HG03103 (cell line): ENCODE data around the gene SNAPC4.
"Not testable (repeated sequence)": the region's sequence is repeated elsewhere in the genome, so short reads cannot be mapped to it uniquely, and the experiment has no call there.

Experiments
- ATAC-seq: cut with Tn5 transposase; IDR thresholded peaks from one replicate; pipeline ENCODE4 v1.9.1; 2021; ENCODE audit warnings: low read depth; ENCODE audit not compliant: unreplicated experiment

The SNAPC4 gene

DNA sequence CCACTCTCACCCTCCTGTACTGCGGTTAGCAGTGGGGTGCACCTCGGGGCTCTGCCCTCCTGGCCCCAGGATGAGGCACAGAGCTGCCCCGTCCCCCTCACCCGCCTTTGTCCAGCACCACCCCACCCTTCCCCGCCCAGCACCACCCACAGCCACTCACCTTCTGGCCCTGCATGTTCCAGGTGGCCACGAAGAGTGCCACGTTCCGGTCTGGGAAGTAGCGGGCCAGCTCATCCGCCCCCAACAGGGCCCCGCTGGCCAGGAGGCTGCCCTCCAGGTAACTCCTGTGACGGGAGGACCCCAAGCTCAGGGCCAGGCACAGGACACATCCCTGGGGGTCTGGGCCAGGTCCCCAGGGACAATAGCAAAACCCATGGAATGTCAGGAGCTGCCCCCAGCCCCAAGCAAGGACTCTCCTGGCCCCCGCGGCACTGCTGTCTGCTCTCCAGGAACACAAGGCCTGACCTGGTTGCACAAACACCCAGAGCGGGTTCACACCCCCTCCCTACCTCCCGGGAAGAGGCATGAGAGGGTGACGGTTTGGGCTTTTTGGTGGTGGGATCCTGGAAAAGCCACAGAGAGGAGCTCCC is 34.7 kb upstream of the SNAPC4 start:
- ATAC-seq = no peak

GRCh38 chr9:136433849-136434579 is 34.0 kb upstream of the SNAPC4 start:
- ATAC-seq = no peak

GRCh38 chr9:136433043-136433715 is 33.2 kb upstream of the SNAPC4 start:
- ATAC-seq = no peak

GRCh38 chr9:136432591-136432990 is 32.6 kb upstream of the SNAPC4 start:
- ATAC-seq = no peak

GRCh38 chr9:136431782-136432350 is 31.9 kb upstream of the SNAPC4 start:
- no peak for ATAC-seq

GRCh38 chr9:136430588-136431234 is 30.7 kb upstream of the SNAPC4 start:
- no peak for ATAC-seq

DNA sequence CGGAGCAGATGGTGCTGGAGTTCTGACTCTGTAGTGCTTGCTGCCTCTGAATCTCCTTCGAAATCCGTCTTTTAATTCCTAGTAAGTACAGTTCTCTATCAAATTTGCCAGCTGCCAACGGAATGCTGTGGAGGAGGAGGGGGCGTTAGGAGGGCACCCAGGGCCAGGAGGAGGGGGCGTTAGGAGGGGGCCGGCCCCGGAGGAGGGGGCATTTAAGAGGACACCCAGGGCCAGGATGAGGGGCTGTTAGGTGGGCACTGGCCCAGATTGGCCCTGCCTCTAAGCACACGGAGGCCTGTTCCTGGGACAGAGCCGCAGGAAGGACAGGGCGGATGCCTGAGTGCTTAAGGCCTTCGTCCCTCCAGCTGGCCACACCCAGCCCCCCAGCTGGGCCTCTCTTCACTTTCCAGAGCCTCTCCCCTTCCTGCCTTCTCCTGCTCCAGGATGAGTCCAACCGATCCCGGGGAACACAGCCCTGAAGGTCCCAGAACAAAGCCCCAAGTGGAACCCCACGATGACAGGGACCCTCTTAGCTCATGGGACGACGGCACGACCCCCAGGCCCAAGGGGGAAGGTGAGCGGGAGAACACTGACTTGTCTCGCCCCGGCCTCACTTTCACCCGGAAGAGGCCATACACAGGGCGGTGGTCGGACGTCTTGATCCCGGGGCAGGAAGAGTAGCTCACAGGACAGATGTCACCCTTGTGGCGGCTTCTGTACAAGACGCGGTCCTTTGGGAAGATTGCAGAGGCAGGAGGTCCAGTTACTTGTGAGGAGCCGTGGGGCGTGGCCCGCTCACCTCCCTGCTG is 29.9 kb upstream of the SNAPC4 start:
- no peak for ATAC-seq

DNA sequence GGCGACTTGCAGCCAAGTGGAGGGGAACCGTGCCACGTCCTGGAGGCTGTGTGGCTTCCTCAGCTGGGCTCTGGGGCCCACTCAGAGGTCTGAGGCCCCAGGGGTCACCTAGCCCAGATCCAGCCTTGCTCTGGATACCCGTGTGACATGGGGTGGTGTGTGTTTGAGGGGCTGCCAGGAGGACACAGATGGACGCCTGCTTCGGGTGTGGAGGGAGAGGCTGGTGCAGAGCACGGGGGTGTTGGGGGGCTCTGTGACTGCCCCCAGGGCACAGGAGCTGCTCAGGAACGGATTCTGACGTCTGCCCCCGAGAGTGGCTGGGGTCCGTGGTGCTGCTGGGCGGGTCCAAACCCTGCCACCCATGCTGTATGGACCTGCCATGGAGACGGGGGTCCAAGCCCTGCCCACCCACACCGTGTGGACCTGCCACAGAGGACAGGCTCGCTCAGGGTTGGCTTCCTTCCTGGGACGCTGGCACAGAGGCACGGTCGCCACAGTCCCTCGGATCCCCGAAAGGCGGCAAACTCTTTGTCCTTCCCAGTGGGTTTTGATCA is 29.2 kb upstream of the SNAPC4 start:
- ATAC-seq = no peak

DNA sequence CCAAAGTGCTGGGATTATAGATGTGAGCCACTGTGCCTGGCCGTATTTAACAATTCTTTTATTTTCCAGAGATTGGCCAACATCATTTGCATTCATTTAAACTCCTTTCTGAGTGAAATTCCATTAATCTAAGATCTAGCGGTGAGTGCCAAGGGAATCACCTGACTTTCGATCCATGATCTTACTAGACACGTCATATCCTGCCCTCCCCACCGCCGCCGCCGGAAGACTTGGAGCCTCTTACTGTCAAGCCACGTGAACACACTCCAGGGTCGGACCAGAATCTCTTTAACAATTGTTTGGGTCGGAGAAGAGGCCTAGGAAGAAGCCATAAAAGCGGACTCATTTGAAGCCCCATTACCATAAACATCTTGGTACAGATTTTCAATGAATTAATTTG is 26.8 kb upstream of the SNAPC4 start:
- no peak for ATAC-seq

GRCh38 chr9:136425367-136425766 is 25.4 kb upstream of the SNAPC4 start:
- not testable (repeated sequence) for ATAC-seq

DNA sequence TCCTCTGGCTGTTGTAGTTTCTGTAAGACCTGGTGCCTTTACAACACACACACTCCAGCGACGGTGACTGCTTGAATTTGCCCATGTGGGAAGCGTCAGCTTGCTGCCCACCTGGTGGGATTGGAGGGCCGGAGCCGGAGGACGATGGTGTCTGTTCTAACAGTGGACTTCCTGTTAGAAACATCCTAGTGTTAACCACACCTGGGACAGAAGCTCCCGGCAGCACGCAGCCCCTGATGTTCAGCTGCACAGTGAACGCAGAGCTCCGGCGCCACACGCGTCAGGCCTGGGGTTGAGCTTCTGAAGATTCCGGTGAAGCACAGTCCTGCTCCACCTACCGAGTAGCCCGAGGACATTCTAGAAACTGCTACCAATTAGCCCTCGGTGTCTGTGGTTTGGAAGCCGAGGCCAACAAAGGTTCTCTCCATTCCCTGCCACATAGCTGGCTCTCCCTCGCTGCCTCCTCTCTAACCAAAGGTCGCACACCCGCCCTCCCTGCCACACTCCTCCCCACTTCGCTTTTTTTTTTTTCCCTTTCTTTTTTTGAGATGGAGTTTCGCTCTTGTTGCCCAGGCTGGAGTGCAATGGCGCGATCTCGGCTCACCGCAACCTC is 24.9 kb upstream of the SNAPC4 start:
- ATAC-seq = no peak

GRCh38 chr9:136423432-136424146 is 23.6 kb upstream of the SNAPC4 start:
- no peak for ATAC-seq

DNA sequence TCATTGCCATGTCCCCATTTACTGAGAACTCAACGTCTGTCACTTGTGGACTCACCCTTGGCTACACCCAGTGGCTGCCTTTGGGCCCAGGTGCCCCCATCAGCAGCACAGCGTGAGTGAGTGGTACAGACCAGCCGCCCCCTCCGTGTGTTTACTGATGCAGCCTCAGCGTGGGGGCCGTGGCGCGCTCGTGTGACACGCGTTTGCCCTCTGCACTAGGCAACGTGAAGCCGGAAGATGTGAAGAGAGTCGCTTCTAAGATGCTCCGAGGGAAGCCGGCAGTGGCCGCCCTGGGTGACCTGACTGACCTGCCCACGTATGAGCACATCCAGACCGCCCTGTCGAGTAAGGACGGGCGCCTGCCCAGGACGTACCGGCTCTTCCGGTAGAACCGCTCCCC is 22.9 kb upstream of the SNAPC4 start:
- ATAC-seq = no peak

DNA sequence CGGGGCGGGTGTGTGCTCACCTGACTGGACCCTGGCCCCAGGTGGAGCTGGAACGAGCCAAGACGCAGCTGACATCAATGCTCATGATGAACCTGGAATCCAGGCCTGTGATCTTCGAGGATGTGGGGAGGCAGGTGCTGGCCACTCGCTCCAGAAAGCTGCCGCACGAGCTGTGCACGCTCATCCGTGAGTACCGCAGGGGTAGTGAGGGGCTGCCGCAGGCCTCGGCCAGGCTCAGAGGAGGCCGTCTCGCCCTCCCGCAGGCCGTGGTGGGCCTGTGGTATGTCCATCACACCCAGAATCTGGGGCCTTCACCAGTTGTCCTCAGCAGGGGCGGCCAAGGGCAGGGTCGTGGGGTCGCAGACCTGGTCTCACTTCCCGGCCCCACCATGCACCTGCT is 21.8 kb upstream of the SNAPC4 start:
- no peak for ATAC-seq

DNA sequence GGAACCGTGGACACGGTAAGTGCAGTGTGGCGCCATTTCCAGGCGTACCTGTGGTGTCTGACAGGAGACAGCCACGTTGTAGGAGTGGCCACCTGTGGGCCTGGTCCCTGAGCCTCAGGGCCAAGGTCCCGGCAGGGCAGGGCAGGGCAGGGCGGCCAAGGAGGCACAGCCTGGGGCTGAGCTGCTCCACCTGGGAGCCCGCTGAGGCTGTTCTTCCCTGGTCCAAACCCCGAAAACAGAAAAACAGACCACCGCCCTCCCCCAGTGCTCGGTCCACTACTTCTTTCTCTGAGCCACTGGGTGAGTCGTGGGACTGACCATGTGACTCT is 19.1 kb upstream of the SNAPC4 start:
- no peak for ATAC-seq

DNA sequence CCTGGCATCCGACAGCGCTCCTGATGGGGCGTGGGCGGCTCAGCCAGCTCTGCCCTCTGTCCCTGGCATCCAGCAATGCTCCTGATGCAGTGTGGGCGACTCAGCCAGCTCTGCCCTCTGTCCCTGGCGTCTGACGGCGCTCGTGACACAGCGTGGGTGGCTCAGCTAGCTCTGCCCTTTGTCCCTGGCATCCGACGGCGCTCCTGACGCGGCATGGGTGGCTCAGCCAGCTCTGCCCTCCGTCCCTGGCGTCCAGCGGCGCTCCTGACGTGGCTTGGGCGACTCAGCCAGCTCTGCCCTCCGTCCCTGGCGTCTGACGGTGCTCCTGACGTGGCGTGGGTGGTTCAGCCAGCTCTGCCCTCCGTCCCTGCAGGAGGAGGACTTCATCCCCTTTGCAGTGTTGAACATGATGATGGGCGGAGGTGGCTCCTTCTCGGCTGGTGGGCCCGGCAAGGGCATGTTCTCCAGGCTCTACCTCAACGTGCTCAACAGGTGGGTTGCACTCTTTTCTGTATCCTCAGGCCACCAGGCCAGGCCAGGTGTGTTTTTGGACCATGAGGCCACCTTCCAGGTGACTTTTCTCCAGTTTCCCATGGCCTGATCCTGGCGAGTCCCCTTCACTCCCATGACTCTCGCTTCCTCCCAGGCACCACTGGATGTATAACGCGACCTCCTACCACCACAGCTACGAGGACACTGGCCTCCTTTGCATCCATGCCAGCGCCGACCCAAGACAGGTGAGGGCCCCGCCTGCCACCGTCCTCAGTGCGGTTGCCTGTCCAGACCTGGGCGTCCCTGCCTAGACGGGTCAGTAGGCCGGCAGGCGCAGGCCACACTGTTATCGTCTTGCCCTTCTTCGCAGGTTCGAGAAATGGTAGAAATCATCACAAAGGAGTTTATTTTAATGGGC is 18.5 kb upstream of the SNAPC4 start:
- no peak for ATAC-seq

DNA sequence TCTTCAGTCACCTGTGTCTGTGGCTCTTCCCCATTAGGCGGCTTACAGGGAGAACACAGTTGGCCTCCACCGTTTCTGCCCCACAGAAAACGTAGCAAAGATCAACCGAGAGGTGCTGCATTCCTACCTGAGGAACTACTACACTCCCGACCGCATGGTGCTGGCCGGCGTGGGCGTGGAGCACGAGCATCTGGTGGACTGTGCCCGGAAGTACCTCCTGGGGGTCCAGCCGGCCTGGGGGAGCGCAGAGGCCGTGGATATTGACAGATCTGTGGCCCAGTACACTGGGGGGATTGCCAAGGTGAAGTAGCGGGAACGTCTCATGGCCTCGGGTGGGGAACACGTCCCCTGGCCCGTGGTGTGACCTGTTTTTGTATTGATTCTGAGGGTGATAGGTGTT is 16.9 kb upstream of the SNAPC4 start:
- ATAC-seq = no peak

DNA sequence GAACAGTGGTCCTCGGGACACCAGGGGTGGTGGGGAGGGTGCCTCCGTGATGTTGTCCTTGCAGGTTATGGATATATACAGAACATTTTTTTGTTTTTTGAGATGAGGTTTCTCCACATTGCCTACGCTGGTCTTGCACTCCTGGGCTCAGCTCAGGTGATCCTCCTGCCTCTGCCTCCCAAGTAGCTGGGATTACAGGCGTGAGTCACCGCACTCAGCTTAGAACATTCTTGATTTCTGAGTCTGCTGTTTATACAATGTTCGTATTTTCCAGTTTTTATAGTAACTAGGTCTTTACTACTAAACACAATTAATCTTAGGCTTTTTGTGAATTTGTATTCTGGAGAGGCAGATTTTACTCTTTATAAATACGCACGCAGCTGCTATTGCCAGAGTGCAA is 16.5 kb upstream of the SNAPC4 start:
- ATAC-seq = no peak
